Measurements from ENCODE around the gene POLR3B. TPM values are rescaled to one million over a fixed set of nuclear protein-coding genes. Genes with fewer than 3 reads are reported as not detected.

The POLR3B gene
- total and polyA plus RNA-seq, 10 of the 15 experiments (the other 5 are each of a cell fraction or from before 2014, with no cell fraction given), result 2.3 to 10.5 (median 8.0) TPM

DNA sequence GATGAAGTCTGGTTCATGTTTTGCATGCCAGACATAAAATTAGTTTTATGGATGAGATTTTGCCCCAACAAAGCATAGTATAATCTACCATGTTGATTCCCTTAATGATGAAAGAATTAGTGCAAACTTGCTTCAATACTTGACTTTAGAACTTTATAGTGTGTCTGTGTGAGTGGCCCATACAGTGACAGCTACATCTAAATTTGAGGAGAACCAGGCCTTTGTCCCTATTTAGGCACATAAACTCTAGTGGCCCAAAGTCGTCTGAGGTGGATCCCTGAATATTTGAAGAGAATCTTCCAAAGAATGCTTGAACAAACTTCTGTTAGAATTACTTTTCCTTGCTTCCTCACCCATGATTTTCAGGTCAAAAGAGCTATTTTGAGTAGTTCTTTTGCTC, 70.4 kb downstream of the POLR3B start:
- ChIA-PET SMC1A (ENCODE audit: uncharacterized antibody, unreplicated experiment) (interaction anchor here (1.0 kb wide), 1 partner anchor 15 kb away, joined by 3 read pairs; no protein-coding TSS in a partner anchor), POLR2A (no interaction called here), CTCF (interaction anchor here (1.2 kb wide), 1 partner anchor 10 kb away, joined by 3 read pairs; no protein-coding TSS in a partner anchor), RAD21 (ENCODE audit: unreplicated experiment) (no interaction called here)
- no peaks in the 10 kb centered on the region; a peak in 1 of 4 replicates for H3K36me3 ChIP-seq (ENCODE audit: control insufficient read depth in 2 of 2, insufficient read depth in 2 of 2, low read length in 1 of 2)
- 95% methylated on average over 1 of the region's 1 CpG for WGBS (ENCODE audit: insufficient coverage, insufficient replicate concordance, low lambda C conversion rate, missing lambda C conversion rate)
- no peaks in the 10 kb centered on the region for H3K9me3 ChIP-seq (replicated peaks; ENCODE audit: control insufficient read depth, insufficient read depth, low read length)
- H3K79me2 ChIP-seq (ENCODE audit: control insufficient read depth, insufficient read depth, low read length), result no peaks in the 10 kb centered on the region
- DNase-seq (ENCODE audit: low read depth, low spot score) (no peak), FAIRE-seq (no peak), ATAC-seq (no peak)
- no peak overlapping the region for H3K4me2 ChIP-seq (ENCODE audit: control insufficient read depth, insufficient read depth)
- H3K27me3 ChIP-seq (replicated peaks in 1 of 2; ENCODE audit: control insufficient read depth in 2 of 2, insufficient read depth in 2 of 2, low read length in 1 of 2), result no peaks in the 10 kb centered on the region
- no peak overlapping the region for H3K9ac ChIP-seq (ENCODE audit: control insufficient read depth, insufficient read depth, low read length)
- in situ Hi-C loops (cut with MboI), result no loop called here
- H3K4me3 ChIP-seq, result no peak overlapping the region
- H3K4me1 ChIP-seq (ENCODE audit: control insufficient read depth, insufficient read depth, low read length), result no peaks in the 10 kb centered on the region
- intact Hi-C loops (cut with micrococcal nuclease; ENCODE audit: unreplicated experiment), result no loop called here
- no peak overlapping the region for H2AFZ ChIP-seq (ENCODE audit: control insufficient read depth, low read depth, low read length)
- no TSS peak for BruUV-seq (replicated peaks)
- no peak for TF ChIP-seq ATF3 (IDR thresholded peaks at IDR 0.05; ENCODE audit: borderline replicate concordance, extremely low read depth, low read depth, low read length)
- TF ChIP-seq SREBF2 (IDR thresholded peaks at IDR 0.05; ENCODE audit: low read length), result no peak
- TF ChIP-seq YBX1 (IDR thresholded peaks at IDR 0.05), result no peak
- TF ChIP-seq, protein P1, sequence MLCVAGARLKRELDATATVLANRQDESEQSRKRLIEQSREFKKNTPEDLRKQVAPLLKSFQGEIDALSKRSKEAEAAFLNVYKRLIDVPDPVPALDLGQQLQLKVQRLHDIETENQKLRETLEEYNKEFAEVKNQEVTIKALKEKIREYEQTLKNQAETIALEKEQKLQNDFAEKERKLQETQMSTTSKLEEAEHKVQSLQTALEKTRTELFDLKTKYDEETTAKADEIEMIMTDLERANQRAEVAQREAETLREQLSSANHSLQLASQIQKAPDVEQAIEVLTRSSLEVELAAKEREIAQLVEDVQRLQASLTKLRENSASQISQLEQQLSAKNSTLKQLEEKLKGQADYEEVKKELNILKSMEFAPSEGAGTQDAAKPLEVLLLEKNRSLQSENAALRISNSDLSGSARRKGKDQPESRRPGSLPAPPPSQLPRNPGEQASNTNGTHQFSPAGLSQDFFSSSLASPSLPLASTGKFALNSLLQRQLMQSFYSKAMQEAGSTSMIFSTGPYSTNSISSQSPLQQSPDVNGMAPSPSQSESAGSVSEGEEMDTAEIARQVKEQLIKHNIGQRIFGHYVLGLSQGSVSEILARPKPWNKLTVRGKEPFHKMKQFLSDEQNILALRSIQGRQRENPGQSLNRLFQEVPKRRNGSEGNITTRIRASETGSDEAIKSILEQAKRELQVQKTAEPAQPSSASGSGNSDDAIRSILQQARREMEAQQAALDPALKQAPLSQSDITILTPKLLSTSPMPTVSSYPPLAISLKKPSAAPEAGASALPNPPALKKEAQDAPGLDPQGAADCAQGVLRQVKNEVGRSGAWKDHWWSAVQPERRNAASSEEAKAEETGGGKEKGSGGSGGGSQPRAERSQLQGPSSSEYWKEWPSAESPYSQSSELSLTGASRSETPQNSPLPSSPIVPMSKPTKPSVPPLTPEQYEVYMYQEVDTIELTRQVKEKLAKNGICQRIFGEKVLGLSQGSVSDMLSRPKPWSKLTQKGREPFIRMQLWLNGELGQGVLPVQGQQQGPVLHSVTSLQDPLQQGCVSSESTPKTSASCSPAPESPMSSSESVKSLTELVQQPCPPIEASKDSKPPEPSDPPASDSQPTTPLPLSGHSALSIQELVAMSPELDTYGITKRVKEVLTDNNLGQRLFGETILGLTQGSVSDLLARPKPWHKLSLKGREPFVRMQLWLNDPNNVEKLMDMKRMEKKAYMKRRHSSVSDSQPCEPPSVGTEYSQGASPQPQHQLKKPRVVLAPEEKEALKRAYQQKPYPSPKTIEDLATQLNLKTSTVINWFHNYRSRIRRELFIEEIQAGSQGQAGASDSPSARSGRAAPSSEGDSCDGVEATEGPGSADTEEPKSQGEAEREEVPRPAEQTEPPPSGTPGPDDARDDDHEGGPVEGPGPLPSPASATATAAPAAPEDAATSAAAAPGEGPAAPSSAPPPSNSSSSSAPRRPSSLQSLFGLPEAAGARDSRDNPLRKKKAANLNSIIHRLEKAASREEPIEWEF (IDR thresholded peaks at IDR 0.05; ENCODE audit: insufficient replicate concordance, low read depth, low read length), result no peak
- TF ChIP-seq, protein P2, sequence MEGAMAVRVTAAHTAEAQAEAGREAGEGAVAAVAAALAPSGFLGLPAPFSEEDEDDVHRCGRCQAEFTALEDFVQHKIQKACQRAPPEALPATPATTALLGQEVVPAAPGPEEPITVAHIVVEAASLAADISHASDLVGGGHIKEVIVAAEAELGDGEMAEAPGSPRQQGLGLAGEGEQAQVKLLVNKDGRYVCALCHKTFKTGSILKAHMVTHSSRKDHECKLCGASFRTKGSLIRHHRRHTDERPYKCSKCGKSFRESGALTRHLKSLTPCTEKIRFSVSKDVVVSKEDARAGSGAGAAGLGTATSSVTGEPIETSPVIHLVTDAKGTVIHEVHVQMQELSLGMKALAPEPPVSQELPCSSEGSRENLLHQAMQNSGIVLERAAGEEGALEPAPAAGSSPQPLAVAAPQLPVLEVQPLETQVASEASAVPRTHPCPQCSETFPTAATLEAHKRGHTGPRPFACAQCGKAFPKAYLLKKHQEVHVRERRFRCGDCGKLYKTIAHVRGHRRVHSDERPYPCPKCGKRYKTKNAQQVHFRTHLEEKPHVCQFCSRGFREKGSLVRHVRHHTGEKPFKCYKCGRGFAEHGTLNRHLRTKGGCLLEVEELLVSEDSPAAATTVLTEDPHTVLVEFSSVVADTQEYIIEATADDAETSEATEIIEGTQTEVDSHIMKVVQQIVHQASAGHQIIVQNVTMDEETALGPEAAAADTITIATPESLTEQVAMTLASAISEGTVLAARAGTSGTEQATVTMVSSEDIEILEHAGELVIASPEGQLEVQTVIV (IDR thresholded peaks at IDR 0.05; ENCODE audit: borderline replicate concordance, partially characterized antibody), result no peak
- no peak for TF ChIP-seq POU2F2 (IDR thresholded peaks at IDR 0.05; ENCODE audit: borderline replicate concordance, low read depth, low read length)
- no peak overlapping the region for H3K27ac ChIP-seq (ENCODE audit: control insufficient read depth, insufficient read depth)
- H4K20me1 ChIP-seq (ENCODE audit: control insufficient read depth, insufficient read depth), result no peaks in the 10 kb centered on the region

Data from GM12878 (cell line).